Activated T-helper 17 cell treated with anti-CD3 and anti-CD28 coated beads, Interleukin-2, amount 50 U/mL, for 72 hours (primary cell): ENCODE data around the gene MYOM3. TPM values are rescaled to one million over a fixed set of nuclear protein-coding genes. Genes with fewer than 3 reads are reported as not detected.
A peak's percentile ranks its signal among the peaks of the same experiment; 100 is the strongest.

Source experiments
- ATAC-seq: fragments of 150-1000 bp; cut with Tn5 transposase; replicated peaks from 2 replicates; pipeline ENCODE4 v1.10.0; 2021; ENCODE audit warnings: mild to moderate bottlenecking, moderate library complexity
- H3K27ac Mint-ChIP-seq: one replicate; pipeline ENCODE4 v1.8.0; 2022; ENCODE audit warnings: mixed read lengths
- H3K27me3 Mint-ChIP-seq: one replicate; pipeline ENCODE4 v1.8.0; 2022; ENCODE audit warnings: mixed read lengths
- H3K36me3 Mint-ChIP-seq: one replicate; pipeline ENCODE4 v1.8.0; 2022; ENCODE audit warnings: low read depth, mild to moderate bottlenecking, mixed read lengths
- H3K4me1 Mint-ChIP-seq: one replicate; pipeline ENCODE4 v1.8.0; 2022; ENCODE audit warnings: mixed read lengths
- H3K4me3 Mint-ChIP-seq: one replicate; pipeline ENCODE4 v1.8.0; 2022; ENCODE audit warnings: mild to moderate bottlenecking, mixed read lengths
- H3K9me3 Mint-ChIP-seq: one replicate; pipeline ENCODE4 v1.8.0; 2022; ENCODE audit warnings: mixed read lengths
- total RNA-seq, 2 donors: library from RNA; stranded (reverse); gene quantifications; one replicate each; pipeline ENCODE4 v1.2.3, GENCODE V29; 2022

The MYOM3 gene
- total RNA-seq, 2 donors from 2014 or later, result not detected

DNA sequence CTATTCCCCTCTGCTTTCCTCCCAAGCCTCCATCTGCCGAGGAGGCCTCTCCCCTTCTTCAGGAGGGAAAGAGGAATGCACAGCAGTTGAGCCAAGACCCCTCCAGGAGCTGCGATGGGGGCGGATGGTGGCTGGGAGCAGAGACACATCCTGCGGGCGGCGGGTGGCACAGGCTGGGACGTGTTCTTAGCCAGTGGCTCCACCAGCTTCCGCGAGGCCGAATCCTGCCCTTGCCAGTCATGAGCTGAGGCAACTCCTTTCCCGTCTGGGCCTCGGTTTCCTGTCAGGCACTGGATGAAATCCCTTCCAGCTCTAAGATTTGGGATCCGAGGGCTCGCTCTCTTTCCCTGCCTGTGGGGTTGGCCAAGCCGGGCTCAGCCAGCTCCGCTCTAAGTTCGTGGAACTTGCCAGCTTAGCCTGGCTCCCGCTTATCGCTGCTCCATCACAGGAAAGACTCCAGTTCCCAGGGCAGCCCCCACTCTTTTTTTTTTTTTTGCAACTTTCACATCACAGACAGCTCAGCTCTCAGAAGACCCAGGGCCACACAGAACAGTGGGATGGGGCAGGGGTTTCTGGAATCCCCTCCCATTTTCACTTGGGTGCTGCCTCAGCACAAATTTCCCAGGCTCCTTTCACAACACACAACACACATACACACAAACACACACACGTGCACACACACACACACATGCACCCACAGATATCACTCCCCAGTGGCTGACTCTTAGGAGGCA, 506 bp downstream of the MYOM3 start:
- H3K9me3 Mint-ChIP-seq, result no peaks in the 10 kb centered on the region
- H3K4me3 Mint-ChIP-seq, result no peak overlapping the region
- peaks cover 5% of the 10 kb centered on the region for H3K4me1 Mint-ChIP-seq
- ATAC-seq, result no peak
- H3K36me3 Mint-ChIP-seq, result no peaks in the 10 kb centered on the region
- peaks cover 20% of the 10 kb centered on the region for H3K27me3 Mint-ChIP-seq
- H3K27ac Mint-ChIP-seq, result peak overlapping the region; percentile 29

DNA sequence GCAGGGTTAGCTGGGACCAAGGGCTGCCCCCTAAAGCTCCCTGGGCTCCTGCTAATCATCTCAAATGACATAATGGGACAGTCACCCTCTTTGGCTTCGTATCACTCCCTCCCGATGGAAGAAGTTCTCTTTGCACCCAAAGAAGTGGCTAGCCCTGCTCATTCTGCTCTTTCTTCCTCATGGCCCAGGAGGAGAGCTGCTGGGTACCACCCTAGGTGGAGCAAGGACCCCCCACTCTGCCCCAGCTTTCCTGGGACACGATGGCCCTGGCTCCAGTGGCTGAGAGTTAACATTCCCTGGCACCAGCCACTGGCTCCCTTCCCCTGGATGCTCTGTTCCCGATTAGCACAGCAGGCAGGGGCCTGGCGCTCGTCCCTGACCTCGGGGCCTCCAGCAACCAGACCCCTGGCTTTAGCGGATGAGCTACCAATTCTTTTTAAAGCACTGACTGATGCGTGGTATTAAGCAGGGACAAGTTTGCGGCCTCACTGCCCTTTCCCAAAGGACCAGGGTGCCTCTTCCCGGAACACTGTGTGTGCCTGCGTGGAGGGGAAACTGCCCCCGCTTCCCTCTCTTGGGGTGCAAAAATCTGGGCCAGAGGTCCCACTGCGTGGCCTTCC, 1.2 kb downstream of the MYOM3 start:
- Mint-ChIP-seq H3K4me1 (peaks cover 5% of the 10 kb centered on the region), H3K9me3 (no peaks in the 10 kb centered on the region), H3K27ac (no peak overlapping the region), H3K27me3 (peaks cover 16% of the 10 kb centered on the region), H3K36me3 (no peaks in the 10 kb centered on the region), H3K4me3 (no peak overlapping the region)
- ATAC-seq, result no peak

DNA sequence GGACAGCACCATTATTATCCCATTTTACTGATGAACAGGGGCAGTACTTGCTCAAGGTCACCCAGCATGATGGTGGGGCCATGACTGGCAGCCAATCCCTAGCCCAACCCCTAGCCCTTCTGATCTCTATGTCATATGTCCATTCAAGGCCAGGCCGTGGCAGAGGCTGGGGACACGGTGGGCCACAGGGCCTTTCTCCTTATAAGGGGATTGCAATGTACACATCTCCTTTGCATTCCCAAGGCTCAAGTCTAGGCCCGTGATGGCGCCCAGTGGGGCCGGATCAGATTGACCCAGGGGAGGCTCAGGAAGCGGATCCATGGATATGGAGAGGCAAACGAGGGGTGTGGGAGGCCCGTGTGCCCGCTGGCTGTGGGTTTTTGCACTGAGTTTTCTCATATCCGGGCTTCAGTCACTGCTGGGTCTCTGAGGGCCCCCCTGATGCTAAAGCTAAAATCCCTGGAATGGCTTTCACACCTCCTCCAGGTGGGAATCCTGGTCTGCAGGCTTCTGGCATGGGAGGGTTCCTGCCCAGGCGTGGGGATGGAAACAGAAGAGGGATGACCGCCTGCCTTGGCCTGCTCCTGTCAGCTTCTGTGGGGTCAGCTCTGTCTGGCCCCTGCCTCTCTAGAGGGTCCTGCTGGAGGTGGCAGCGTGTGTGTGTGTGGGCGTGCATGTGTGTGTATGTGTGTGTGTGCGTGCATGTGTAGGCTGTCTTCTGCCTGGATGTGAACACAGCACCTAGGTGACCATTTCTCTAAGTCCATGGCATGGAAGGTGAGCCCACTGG, 2.1 kb downstream of the MYOM3 start:
- Mint-ChIP-seq H3K27me3 (peaks cover 16% of the 10 kb centered on the region), H3K36me3 (no peaks in the 10 kb centered on the region), H3K27ac (no peak overlapping the region), H3K9me3 (no peaks in the 10 kb centered on the region), H3K4me3 (no peak overlapping the region), H3K4me1 (peaks cover 5% of the 10 kb centered on the region)
- no peak for ATAC-seq

DNA sequence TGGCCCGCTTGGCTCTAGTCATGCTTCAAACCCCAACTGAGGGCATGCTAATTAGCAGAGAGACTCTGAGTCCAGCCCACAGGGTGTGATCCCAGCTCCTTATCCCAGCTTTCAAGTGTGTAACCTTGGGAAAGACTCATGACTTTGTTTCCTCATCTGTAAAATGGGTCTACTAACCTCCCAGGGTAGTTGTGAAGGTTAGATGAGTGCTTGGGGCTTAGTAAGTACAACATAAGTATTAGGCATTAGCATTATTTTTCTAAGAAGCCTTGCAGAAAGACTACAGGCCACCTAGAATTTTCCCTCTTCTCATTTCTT, 2.8 kb downstream of the MYOM3 start:
- Mint-ChIP-seq H3K27me3 (peaks cover 16% of the 10 kb centered on the region), H3K9me3 (no peaks in the 10 kb centered on the region), H3K27ac (no peak overlapping the region), H3K4me1 (peaks cover 5% of the 10 kb centered on the region), H3K4me3 (no peak overlapping the region), H3K36me3 (no peaks in the 10 kb centered on the region)
- ATAC-seq, result no peak

DNA sequence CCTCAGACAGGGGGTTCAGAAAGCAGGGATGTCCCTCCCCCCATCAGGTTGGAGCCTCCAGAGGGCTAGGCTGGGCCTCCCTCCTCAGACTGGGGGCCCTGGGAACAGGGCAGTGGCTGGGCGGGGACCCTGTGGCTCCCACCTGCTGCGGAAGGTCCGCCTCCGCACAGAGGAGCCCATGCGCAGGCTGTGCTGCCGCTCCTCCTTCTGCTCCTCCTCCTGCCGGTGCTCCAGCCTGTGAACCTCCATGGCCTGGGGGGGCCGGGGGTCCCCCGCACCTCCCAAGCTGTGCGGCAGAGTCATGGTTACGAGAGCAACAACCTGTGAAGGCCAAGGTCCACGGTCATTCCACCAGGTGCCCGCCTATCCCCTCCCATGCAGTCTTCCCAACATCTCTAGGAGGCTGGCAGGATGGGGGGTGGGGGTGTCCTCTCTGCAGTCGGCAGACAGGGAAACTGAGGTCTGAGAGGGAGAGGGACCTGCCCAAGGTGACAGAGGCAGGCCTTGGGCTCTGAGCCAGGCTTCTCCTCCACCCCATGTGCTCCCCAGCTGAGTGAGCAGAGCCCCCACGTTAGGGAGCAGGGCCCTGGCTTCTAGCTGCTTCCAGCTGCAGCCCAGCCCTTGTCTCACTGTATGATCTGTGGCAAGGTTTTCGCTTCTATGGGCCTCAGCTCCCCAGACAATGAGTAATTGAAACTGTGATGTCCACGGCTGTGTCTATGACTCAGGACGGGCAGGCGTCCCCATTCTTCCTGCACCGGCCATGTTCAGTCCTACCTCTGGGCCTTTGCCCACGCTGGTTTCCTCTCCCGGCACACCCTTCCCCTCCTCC, 3.4 kb downstream of the MYOM3 start:
- H3K27me3 Mint-ChIP-seq, result peaks cover 10% of the 10 kb centered on the region
- H3K36me3 Mint-ChIP-seq, result no peaks in the 10 kb centered on the region
- H3K4me1 Mint-ChIP-seq, result peaks cover 5% of the 10 kb centered on the region
- H3K27ac Mint-ChIP-seq, result no peak overlapping the region
- no peaks in the 10 kb centered on the region for H3K9me3 Mint-ChIP-seq
- ATAC-seq, result peak; percentile 94
- H3K4me3 Mint-ChIP-seq, result no peak overlapping the region

DNA sequence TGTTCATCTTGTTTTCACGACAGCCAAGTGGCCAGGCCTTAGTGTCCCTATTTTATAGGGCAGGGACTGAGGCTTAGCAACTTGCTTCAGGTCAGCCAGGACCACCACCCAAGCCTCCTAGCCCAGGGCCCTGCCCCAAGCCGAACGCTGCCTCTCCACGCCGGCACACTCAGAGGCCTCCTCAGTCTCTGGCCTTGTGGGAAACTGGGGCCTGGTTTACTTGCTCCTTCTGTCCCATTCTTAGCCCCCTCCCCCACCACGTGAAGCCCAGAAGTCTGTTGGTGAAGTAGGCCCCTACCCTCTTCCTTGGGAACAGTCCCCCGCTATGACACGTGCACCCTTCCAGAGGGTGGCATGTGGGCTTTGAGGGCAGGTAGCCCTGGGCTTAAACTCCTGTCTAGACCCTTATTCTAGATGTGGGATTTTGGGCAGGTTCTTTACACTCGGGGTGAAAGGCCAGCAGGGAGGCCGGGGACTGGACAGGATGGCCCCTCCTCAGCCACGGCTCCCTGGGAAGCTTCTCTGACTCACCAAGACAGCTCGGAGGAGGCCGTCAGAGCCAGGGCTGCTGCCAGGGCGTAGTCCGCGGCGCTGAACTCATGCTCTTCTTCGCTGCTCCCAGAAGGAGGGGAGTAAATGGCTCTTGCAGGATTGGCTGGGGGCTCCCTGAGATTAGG, 4.3 kb downstream of the MYOM3 start:
- ATAC-seq, result no peak
- Mint-ChIP-seq H3K9me3 (no peaks in the 10 kb centered on the region), H3K27me3 (peaks cover 5% of the 10 kb centered on the region), H3K4me1 (peaks cover 5% of the 10 kb centered on the region), H3K36me3 (no peaks in the 10 kb centered on the region), H3K4me3 (no peak overlapping the region), H3K27ac (no peak overlapping the region)

DNA sequence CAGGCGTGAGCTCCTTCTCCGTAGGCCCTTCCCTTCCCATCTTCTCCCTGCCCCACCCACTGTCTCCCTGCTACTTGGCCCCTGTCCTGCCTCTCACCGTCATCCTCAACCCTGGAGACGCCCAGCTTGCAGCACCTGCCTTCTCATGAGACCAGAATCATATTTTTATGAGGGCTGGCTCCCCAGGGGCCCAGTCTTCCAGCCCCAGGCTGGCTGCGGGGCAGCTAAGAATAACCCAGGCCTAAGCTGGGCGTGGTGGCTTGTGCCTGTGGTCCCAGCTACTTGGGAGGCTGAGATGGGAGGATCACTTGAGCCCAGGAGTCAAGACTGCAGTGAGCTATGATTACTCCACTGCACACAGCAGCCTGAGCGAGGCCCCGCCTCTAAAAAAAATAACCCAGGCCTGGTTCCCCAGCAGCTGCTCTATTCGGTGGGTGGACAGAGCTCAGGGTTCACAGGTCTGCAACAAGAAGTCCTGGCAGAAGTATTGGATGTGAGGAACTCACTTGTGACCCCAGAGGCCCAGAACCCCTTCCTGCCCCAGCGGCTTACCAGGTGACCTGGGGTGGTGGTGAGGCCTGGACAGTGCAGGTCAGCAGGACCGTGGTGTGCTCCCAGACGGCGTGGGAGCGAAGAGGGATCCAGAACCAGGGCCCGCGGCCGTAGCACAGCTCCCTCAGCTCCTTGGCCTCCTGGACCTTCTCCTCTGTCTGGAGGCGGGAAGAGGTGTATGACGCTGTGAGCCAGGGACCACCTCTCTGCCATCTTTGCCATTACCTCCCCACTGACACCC, 6.4 kb downstream of the MYOM3 start:
- Mint-ChIP-seq H3K9me3 (no peaks in the 10 kb centered on the region), H3K4me1 (no peaks in the 10 kb centered on the region), H3K4me3 (no peak overlapping the region), H3K27ac (no peak overlapping the region), H3K36me3 (no peaks in the 10 kb centered on the region), H3K27me3 (no peaks in the 10 kb centered on the region)
- no peak for ATAC-seq

DNA sequence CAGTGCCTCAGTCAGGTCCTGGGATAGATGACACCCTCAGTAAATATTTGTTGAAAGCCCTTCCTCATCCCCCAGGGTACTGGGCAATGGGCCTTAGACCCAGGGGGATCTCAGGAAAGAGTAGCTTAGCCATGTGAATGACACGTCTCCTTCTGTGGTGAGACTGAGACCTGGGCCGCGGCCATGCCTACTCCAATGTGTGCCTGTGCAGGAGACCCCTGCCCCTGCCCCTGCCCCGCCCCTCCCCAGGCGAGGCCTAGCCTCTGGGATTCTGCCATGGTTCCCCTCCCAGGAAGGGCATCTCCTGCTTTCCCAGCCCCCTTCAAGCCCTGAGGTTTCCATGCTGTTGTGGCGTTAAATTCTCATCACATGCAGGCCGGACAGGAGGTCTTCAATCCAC, 7.1 kb downstream of the MYOM3 start:
- Mint-ChIP-seq H3K27me3 (no peaks in the 10 kb centered on the region), H3K9me3 (no peaks in the 10 kb centered on the region), H3K27ac (no peak overlapping the region), H3K4me3 (no peak overlapping the region), H3K4me1 (no peaks in the 10 kb centered on the region), H3K36me3 (no peaks in the 10 kb centered on the region)
- ATAC-seq, result no peak

DNA sequence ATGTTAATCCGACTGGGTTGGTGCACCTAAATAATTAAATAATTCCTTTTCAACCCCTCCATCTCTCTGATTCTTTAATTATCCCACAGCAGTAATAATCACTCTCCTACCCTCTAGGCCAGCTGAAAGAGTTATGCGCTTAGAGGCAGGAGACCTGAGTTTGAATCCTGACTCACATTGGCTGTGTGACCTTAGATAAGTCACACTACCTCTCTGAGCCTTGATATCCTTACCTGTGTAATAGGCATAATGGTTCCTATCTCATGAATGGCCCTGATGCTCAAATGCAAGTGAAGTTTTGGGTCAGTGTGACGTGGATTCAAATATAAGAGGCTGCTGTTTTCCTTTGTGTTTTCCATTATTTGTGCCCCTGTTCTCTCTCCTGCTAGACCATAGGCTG, 8.1 kb downstream of the MYOM3 start:
- Mint-ChIP-seq H3K27ac (no peak overlapping the region), H3K4me3 (no peak overlapping the region), H3K4me1 (no peaks in the 10 kb centered on the region), H3K9me3 (no peaks in the 10 kb centered on the region), H3K36me3 (no peaks in the 10 kb centered on the region), H3K27me3 (no peaks in the 10 kb centered on the region)
- ATAC-seq, result no peak

DNA sequence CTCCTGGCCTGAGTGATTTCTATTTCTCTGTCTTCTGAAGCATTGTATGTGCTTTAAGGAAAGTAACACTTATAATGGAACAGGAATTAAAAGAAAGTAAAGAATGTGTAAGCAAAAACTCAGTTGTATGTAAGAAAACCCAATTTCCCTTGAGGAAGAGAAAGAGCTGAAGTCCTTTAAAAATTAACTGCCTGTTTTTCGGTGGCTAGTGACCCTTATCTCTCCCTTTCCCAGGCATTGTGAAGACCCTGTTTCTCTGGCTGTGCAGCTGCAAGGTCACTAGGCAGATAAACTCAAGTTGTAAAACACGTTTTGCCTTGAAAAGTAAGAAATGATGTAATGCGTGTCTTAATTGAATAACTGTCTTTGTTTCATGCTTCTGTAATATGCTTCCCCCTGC, 8.5 kb downstream of the MYOM3 start:
- no peak overlapping the region for H3K4me3 Mint-ChIP-seq
- H3K4me1 Mint-ChIP-seq, result no peaks in the 10 kb centered on the region
- H3K27me3 Mint-ChIP-seq, result no peaks in the 10 kb centered on the region
- no peak overlapping the region for H3K27ac Mint-ChIP-seq
- ATAC-seq, result no peak
- H3K36me3 Mint-ChIP-seq, result no peaks in the 10 kb centered on the region
- H3K9me3 Mint-ChIP-seq, result no peaks in the 10 kb centered on the region

DNA sequence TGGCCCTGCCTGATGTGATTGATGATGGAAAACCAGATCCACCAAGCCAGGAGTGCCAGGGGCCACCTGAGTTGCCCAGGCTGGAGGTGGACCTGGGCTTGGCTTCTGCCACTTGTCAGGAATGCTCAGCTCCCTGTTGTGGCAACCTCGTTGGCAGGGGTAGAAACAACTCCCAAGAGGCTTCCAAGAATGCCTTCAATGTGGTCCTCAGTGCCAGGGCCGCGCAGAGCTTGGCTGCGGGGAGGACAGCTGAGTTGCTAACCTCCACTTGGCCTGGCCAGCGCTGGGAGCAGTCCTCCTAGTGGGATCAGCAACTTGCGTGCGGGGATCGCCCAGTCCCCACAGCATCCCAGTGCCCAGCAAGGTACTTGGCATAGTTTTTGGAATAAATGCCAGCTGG, 9.0 kb downstream of the MYOM3 start:
- Mint-ChIP-seq H3K9me3 (no peaks in the 10 kb centered on the region), H3K4me3 (no peak overlapping the region), H3K36me3 (no peaks in the 10 kb centered on the region), H3K4me1 (no peaks in the 10 kb centered on the region), H3K27me3 (no peaks in the 10 kb centered on the region), H3K27ac (no peak overlapping the region)
- no peak for ATAC-seq

DNA sequence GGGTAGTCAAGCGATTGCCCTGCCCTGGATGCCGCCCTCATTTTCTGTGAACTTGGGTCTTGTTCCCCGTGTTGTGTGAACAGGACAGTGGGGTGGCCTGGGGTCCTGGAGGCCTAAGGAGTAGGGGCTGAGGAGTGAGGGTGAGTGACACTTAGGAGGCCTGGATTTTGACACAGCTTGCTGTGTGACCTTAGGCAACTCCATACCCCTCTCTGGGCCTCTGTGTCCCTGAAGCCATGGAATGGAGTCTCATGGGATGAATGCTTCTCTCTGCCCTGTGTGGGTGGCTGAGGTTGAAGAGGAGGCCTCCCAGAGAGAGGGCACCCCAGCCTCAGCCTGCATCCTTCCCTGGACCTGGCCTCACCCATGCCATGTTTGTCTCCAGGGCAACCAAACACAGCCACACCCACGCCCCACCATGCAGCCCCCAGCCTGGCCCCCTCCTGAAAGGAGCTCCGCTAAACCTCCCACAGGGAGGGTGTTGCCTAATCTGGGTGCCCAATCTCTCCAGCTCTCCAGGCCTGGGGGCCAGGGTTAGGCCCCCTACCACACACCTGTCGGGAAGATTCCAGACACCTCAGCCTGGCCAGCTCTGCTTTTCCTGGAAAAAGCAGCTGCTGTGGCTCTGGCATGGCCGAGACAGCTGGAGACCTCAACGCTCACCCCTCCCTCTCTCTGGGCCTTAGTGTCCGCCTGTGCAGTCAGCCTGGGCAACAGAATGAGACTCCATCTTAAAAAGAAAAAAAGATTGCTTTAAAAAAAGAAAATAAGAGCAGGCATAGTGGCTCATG, 9.9 kb downstream of the MYOM3 start:
- Mint-ChIP-seq H3K4me1 (no peaks in the 10 kb centered on the region), H3K9me3 (no peaks in the 10 kb centered on the region), H3K27ac (no peak overlapping the region), H3K36me3 (no peaks in the 10 kb centered on the region), H3K4me3 (no peak overlapping the region), H3K27me3 (no peaks in the 10 kb centered on the region)
- no peak for ATAC-seq
